Karpas-422 (cell line): ENCODE results near the gene PGS1. TPM values are rescaled to one million over a fixed set of nuclear protein-coding genes. Genes with fewer than 3 reads are reported as not detected.

Source experiments
- DNase-seq: peaks from one replicate; pipeline ENCODE4 v3.0.0-alpha.2; 2015
- H2AFZ ChIP-seq: fragments of 200-600 bp; sonication (generic); 2 replicates; pipeline ENCODE4 v1.6.1; 2014; ENCODE audit warnings: antibody characterized with exemption, low read length, mixed read lengths
- H3K27ac ChIP-seq: fragments of 200-600 bp; sonication (generic); 2 replicates; pipeline ENCODE4 v1.5.1; 2014; ENCODE audit warnings: mild to moderate bottlenecking, low read length, moderate library complexity
- H3K27me3 ChIP-seq: fragments of 200-600 bp; sonication (generic); 2 replicates; pipeline ENCODE4 v1.6.1; 2014; ENCODE audit warnings: low read length, mixed read lengths
- H3K36me3 ChIP-seq: fragments of 200-600 bp; sonication (generic); 2 replicates; pipeline ENCODE4 v1.6.1; 2014; ENCODE audit warnings: low read length, mixed read lengths; ENCODE audit not compliant: insufficient read depth
- H3K4me1 ChIP-seq: fragments of 200-600 bp; sonication (generic); 2 replicates; pipeline ENCODE4 v1.6.1; 2014; ENCODE audit warnings: mild to moderate bottlenecking, low read length, mixed read lengths
- H3K4me2 ChIP-seq: fragments of 200-600 bp; sonication (generic); 2 replicates; pipeline ENCODE4 v1.6.1; 2014; ENCODE audit warnings: low read length, low read depth, mild to moderate bottlenecking; ENCODE audit not compliant: poor library complexity, severe bottlenecking
- H3K4me3 ChIP-seq: fragments of 200-600 bp; sonication (generic); 2 replicates; pipeline ENCODE4 v1.5.1; 2014; ENCODE audit warnings: mild to moderate bottlenecking, antibody characterized with exemption, low read length, mixed read lengths
- H3K79me2 ChIP-seq: fragments of 200-600 bp; sonication (generic); 2 replicates; pipeline ENCODE4 v1.6.1; 2014; ENCODE audit warnings: mild to moderate bottlenecking, low read length, mixed read lengths
- H3K9ac ChIP-seq: fragments of 200-600 bp; sonication (generic); 2 replicates; pipeline ENCODE4 v1.6.0; 2014; ENCODE audit warnings: low read length
- H3K9me2 ChIP-seq: fragments of 200-600 bp; sonication (generic), shearing (Covaris generic); replicated peaks from 2 replicates; pipeline ENCODE4 v1.6.0; 2014; ENCODE audit warnings: mild to moderate bottlenecking, low read length, moderate library complexity; ENCODE audit not compliant: insufficient read depth
- H3K9me3 ChIP-seq: fragments of 300-700, 200-600 bp; sonication (generic); 2 replicates; pipeline ENCODE4 v1.6.1; 2014; ENCODE audit warnings: low read length, mixed read lengths
- H4K20me1 ChIP-seq: fragments of 200-600 bp; sonication (generic); 2 replicates; pipeline ENCODE4 v1.6.1; 2014; ENCODE audit warnings: mild to moderate bottlenecking, antibody characterized with exemption, low read length, low read depth; ENCODE audit not compliant: insufficient read depth
- total RNA-seq: library from RNA; depleted of rRNA; stranded (reverse); fragments of >200 nt; shearing (Covaris generic); gene quantifications from 2 replicates; pipeline ENCODE4 v1.2.3, GENCODE V29; 2014; ENCODE audit warnings: low replicate concordance

PGS1 gene
- total RNA-seq, 1 experiment from 2014 or later, result 15.9 TPM

DNA sequence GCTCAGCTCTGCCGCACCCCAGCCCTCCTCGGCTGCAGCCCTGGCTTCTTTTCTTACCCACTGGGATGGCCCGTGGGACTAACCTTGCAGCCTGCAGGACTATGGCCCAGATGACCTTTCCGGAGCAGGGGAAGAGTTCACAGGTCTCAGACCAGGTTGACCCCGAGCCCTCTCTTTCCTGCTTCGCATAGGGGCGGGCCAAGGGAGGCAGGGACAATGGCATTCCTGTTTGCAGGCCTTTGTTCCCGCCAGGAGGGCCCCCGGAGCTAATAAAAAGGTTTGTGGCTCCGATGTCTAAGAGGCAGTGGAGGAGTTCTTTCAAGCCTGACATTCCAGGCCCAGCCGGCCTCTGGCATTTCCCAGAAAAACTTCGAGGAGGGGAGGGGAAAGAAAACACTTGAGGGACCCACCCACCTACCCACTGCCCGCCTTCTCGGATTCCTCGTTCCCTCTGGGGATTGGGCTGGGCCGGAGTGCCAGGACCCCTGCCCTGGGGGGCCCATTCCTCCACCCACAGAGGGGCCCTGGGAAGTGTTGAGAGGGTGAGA lies 12.8 kb upstream of the PGS1 start:
- Histone ChIP-seq H3K9me2 (no peaks in the 10 kb centered on the region), H3K4me2 (no peak overlapping the region), H3K9me3 (no peaks in the 10 kb centered on the region), H3K27ac (no peak overlapping the region), H3K9ac (no peak overlapping the region), H4K20me1 (peaks cover 8% of the 10 kb centered on the region; the same call in 1 of the 2 replicates), H2AFZ (no peak overlapping the region), H3K79me2 (no peaks in the 10 kb centered on the region), H3K27me3 (peaks cover 3% of the 10 kb centered on the region; the same call in 1 of the 2 replicates), H3K4me3 (no peak overlapping the region), H3K36me3 (no peaks in the 10 kb centered on the region), H3K4me1 (peaks cover 8% of the 10 kb centered on the region)
- no peak for DNase-seq

DNA sequence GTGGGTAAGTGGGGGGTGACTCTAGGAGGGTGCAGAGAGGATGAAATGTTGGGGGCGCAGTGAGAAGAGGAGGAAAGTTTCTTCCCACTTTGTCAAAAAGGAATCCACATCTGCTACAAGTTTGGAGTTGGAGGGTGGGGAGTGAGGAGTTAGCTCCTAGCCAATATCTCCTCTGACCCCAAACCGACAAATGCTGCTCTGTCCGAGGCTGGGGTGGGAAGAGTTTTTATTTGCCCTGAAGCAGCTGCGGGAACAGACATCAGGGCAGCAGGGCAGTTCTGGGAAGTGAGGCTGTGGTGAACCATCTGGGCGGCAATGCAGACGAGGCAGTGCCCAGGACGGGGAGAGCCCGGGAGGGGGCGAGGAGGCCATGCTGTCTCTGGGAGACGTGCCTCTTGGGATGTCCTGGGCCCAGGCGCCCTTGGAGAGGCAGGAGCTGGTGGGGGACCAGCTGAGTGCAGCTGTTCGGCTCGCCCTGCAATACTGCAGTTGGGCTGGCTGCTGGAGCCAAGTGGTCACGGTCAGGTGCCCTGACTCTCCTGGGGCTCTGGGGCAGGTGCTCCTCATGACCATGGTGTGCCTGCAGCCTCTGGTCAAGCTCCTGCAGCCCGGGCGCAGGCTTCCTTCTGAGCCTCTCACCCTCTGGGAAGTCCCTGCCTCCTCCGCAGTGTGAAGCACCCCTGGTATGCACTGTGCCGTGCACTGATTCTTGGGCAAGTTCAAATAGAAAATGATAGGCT lies 12.2 kb upstream of the PGS1 start:
- no peak overlapping the region for H3K9ac ChIP-seq
- no peaks in the 10 kb centered on the region for H3K79me2 ChIP-seq
- DNase-seq, result no peak
- H3K27me3 ChIP-seq, result peaks cover 3% of the 10 kb centered on the region; the same call in 1 of the 2 replicates
- no peaks in the 10 kb centered on the region for H3K9me3 ChIP-seq
- H2AFZ ChIP-seq, result no peak overlapping the region
- H3K4me2 ChIP-seq, result no peak overlapping the region
- no peak overlapping the region for H3K4me3 ChIP-seq
- H3K27ac ChIP-seq, result no peak overlapping the region
- no peaks in the 10 kb centered on the region for H3K9me2 ChIP-seq
- 0 out of 2 replicates have a peak, but pooled peaks cover 2% of the 10 kb centered on the region for H4K20me1 ChIP-seq
- peaks cover 8% of the 10 kb centered on the region for H3K4me1 ChIP-seq
- no peaks in the 10 kb centered on the region for H3K36me3 ChIP-seq

DNA sequence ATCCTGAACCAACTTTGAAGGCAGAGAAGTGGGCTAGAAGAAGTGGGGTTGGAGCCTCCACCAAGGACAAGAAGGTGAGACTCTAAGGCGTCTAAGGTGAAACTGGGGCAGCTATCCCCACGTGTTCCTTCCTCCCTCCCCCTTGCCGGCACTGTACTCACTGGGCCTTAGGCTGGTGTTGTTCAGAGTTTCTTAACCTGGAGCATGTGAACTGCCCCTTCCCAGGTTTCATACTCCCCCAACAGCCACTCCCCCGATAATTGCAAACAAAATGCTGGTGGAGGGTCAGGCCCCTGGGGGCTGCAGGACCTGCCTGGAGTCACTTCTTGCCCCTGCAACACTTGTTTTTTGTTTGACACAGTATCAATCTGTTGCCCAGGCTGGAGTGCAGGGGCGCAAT lies 11.3 kb upstream of the PGS1 start:
- H3K27me3 ChIP-seq, result peaks cover 3% of the 10 kb centered on the region; the same call in 1 of the 2 replicates
- H2AFZ ChIP-seq, result no peak overlapping the region
- no peaks in the 10 kb centered on the region for H4K20me1 ChIP-seq
- no peaks in the 10 kb centered on the region for H3K9me3 ChIP-seq
- no peaks in the 10 kb centered on the region for H3K79me2 ChIP-seq
- DNase-seq, result no peak
- H3K9ac ChIP-seq, result no peak overlapping the region
- H3K4me3 ChIP-seq, result no peak overlapping the region
- no peaks in the 10 kb centered on the region for H3K9me2 ChIP-seq
- H3K4me1 ChIP-seq, result peaks cover 8% of the 10 kb centered on the region
- H3K27ac ChIP-seq, result no peak overlapping the region
- H3K4me2 ChIP-seq, result no peak overlapping the region
- H3K36me3 ChIP-seq, result no peaks in the 10 kb centered on the region

DNA sequence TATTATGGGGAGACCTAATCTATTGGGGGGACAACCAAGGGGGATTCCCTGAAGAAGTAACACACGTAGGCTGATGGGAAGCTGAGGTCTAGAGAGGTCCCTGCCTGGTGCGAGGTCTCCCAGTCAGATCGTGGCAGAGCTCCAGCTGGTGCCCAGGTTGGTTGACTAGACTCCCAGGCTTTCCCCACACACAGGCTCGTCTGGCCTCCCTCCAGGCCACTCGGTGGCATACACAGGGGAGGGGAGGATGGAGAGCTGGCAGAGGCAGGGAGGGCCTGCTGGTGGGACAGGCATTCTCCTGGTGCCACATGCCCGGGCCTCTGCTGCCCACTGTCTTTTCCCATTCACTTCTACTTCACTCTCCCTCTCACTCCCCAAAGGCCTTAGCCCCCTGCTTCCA lies 10.1 kb upstream of the PGS1 start:
- Histone ChIP-seq H3K27me3 (peaks cover 3% of the 10 kb centered on the region; the same call in 1 of the 2 replicates), H3K36me3 (no peaks in the 10 kb centered on the region), H3K79me2 (no peaks in the 10 kb centered on the region), H3K9ac (no peak overlapping the region), H3K27ac (no peak overlapping the region), H3K4me1 (peaks cover 8% of the 10 kb centered on the region), H3K4me3 (no peak overlapping the region), H3K9me2 (no peaks in the 10 kb centered on the region), H3K9me3 (no peaks in the 10 kb centered on the region), H3K4me2 (no peak overlapping the region), H4K20me1 (no peaks in the 10 kb centered on the region), H2AFZ (no peak overlapping the region)
- no peak for DNase-seq

DNA sequence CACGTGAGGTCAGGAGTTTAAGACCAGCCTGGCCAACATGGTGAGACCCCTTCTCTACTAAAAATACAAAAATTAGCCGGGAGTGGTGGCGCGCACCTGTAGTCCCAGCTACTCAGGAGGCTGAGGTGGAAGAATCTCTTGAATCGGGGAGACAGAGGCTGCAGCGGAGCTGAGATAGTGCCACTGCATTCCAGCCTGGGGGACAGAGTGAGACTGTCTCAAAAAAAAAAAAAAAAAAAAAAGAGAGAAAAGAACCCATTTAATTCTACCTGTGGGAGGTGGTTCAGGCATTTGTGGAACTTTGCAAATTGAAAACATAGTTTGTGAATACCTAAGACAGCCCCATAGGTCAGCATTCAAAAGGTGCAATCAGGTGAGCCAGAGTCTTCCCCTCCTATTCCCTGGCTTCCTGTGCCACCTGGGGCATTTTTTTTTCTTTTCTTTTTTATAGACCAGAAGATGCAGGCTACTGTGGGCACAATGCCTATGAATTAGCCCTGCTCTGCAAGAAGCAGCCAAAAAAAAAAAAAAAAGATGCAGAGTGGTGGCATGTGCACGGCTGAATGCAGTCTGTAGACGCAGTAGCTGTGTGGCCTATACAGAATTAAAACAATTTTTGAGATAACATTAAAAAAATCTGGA lies 9.5 kb upstream of the PGS1 start:
- no peaks in the 10 kb centered on the region for H3K9me2 ChIP-seq
- no peak overlapping the region for H2AFZ ChIP-seq
- H3K4me2 ChIP-seq, result no peak overlapping the region
- no peaks in the 10 kb centered on the region for H3K36me3 ChIP-seq
- peaks cover 3% of the 10 kb centered on the region; the same call in 1 of the 2 replicates for H3K27me3 ChIP-seq
- H3K27ac ChIP-seq, result no peak overlapping the region
- no peaks in the 10 kb centered on the region for H4K20me1 ChIP-seq
- peaks cover 8% of the 10 kb centered on the region for H3K4me1 ChIP-seq
- DNase-seq, result no peak
- H3K4me3 ChIP-seq, result no peak overlapping the region
- no peaks in the 10 kb centered on the region for H3K79me2 ChIP-seq
- H3K9ac ChIP-seq, result no peak overlapping the region
- no peaks in the 10 kb centered on the region for H3K9me3 ChIP-seq

DNA sequence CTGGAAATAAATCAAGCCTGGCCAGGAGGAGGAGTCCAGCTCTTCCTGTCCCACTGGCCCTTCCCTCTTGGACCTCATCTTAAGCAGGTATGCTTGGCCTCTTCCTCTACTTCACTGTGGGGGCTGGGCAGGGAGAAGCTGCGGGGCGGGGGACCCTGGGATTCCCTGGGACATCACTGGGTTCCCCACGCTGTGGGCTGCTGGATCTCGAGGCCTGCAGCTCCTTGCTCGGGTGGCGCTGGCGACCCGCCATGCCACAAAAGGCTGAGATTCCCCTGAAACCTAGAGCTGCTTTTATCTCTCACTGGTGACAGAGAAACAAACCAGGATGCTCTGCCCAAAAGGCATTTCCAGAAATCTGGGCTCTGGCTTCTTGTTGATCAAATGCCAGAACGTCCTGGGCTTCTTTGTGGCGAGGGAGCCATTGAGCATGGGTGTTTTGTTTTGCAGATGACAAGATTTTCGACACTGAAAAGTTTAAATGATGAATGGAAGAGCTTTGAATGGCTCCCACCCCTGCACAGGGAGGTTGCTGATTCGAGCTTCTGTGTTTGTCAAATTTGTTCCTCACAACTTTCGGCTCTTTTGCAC lies 8.6 kb upstream of the PGS1 start:
- no peaks in the 10 kb centered on the region for H3K79me2 ChIP-seq
- H3K9me2 ChIP-seq, result no peaks in the 10 kb centered on the region
- no peak overlapping the region for H3K4me2 ChIP-seq
- no peaks in the 10 kb centered on the region for H4K20me1 ChIP-seq
- peaks cover 8% of the 10 kb centered on the region for H3K4me1 ChIP-seq
- H3K36me3 ChIP-seq, result no peaks in the 10 kb centered on the region
- DNase-seq, result no peak
- H3K27me3 ChIP-seq, result no peaks in the 10 kb centered on the region; the same call in 1 of the 2 replicates
- no peaks in the 10 kb centered on the region for H3K9me3 ChIP-seq
- no peak overlapping the region for H3K27ac ChIP-seq
- H2AFZ ChIP-seq, result no peak overlapping the region
- H3K9ac ChIP-seq, result no peak overlapping the region
- H3K4me3 ChIP-seq, result no peak overlapping the region

DNA sequence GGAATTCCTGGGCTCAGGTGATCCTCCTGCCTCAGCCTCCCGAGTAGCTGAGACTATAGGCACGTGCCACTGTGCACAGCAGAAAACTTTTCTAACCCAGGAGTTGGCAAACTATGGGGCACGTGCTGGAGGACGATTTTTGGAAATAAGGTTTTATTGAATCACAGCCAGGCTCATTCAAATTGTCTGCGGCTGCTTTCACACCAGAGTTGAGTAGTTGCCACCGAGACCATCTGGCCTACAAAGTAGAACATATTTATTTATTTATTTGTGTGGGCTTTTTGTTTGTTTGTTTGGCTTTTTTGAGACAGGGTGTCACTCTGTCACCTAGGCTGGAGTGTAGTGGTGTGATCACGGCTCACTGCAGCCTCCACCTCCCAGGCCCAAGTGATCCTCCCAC lies 7.4 kb upstream of the PGS1 start:
- no peak overlapping the region for H3K27ac ChIP-seq
- no peaks in the 10 kb centered on the region for H3K79me2 ChIP-seq
- H3K9me3 ChIP-seq, result no peaks in the 10 kb centered on the region
- H4K20me1 ChIP-seq, result no peaks in the 10 kb centered on the region
- no peaks in the 10 kb centered on the region for H3K27me3 ChIP-seq
- H2AFZ ChIP-seq, result no peak overlapping the region
- H3K4me2 ChIP-seq, result no peak overlapping the region
- no peaks in the 10 kb centered on the region for H3K36me3 ChIP-seq
- H3K9ac ChIP-seq, result no peak overlapping the region
- no peaks in the 10 kb centered on the region for H3K9me2 ChIP-seq
- H3K4me3 ChIP-seq, result no peak overlapping the region
- DNase-seq, result no peak
- H3K4me1 ChIP-seq, result peaks cover 6% of the 10 kb centered on the region

DNA sequence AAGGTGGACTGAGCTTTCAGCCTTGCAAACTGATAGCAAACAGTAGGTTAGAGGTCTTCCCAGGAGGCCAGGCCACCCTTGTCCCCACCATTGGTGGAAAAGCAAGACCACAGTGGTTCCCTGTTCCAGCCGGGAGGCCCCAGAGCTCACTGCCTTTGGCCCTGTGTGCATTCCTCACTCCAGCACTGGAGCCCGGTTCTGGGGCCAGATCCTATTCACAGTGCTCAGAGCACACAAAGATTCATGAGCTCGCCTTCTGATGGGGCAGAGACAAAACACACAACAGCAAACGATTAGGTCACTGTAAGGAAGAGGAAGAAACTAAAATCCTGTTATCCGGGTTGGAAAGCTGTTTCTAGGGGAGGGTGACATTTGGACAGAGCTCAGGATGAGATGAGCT lies 5.6 kb upstream of the PGS1 start:
- Histone ChIP-seq H3K9ac (no peak overlapping the region), H3K4me3 (no peak overlapping the region), H3K9me2 (no peaks in the 10 kb centered on the region), H3K4me1 (peaks cover under 1% of the 10 kb centered on the region), H4K20me1 (no peaks in the 10 kb centered on the region), H3K9me3 (no peaks in the 10 kb centered on the region), H3K27ac (no peak overlapping the region), H3K4me2 (no peak overlapping the region), H3K27me3 (no peaks in the 10 kb centered on the region), H2AFZ (no peak overlapping the region), H3K79me2 (no peaks in the 10 kb centered on the region), H3K36me3 (no peaks in the 10 kb centered on the region)
- DNase-seq, result no peak
